GM21576 (cell line): ENCODE measurements around the gene GNAI2.
"Not testable (repeated sequence)": the region's sequence is repeated elsewhere in the genome, so short reads cannot be mapped to it uniquely, and the experiment has no call there.

Source experiments
- ATAC-seq: cut with Tn5 transposase; IDR thresholded peaks from one replicate; pipeline ENCODE4 v1.9.1; 2021; ENCODE audit warnings: mild to moderate bottlenecking, moderate library complexity; ENCODE audit not compliant: unreplicated experiment

Gene GNAI2

DNA sequence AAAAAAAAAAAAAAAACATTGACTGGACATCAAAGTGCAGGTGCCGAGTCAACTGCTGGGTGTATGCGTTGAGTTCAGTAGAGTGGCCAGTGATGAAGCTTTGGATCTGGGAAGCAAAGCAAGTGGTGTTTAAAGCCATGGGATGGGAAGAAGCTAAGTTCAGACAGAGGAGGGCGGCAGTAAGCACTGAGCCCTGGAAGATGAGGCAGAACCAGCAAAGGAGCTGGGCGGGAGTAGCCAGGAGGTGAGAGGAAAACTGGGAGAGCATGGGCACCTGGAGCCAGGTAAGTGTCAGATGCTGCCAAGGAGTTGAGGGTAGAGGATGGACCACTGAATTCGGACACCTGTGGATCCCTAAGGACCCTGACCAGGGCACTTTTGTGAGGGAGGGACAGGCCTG is 11.4 kb upstream of the GNAI2 start:
- no peak for ATAC-seq

DNA sequence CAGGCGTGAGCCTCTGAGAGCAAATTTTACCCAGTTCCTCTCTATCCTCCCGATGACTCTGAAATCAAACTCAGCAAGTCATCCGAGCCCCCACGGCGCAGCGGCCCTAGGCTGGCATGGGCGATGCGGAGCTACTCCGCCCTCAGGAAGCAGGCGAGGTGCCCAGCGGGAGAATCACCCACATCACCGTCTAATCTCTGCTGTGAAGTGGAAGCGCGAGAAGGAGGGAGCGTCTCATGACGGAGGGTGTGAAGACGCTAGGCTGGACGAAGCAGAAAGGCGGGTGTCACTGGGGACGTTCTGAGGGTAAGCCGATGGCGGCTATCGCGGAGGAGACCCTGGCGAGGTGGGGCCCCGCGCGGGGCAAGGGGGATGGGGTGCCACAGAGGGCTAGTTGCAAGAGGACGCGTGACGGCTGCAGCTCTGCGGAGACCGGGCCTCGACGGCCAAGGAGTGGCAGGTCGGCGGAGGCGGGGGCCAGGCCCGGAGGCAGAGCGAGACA is 9.1 kb upstream of the GNAI2 start:
- peak; percentile 18 for ATAC-seq

DNA sequence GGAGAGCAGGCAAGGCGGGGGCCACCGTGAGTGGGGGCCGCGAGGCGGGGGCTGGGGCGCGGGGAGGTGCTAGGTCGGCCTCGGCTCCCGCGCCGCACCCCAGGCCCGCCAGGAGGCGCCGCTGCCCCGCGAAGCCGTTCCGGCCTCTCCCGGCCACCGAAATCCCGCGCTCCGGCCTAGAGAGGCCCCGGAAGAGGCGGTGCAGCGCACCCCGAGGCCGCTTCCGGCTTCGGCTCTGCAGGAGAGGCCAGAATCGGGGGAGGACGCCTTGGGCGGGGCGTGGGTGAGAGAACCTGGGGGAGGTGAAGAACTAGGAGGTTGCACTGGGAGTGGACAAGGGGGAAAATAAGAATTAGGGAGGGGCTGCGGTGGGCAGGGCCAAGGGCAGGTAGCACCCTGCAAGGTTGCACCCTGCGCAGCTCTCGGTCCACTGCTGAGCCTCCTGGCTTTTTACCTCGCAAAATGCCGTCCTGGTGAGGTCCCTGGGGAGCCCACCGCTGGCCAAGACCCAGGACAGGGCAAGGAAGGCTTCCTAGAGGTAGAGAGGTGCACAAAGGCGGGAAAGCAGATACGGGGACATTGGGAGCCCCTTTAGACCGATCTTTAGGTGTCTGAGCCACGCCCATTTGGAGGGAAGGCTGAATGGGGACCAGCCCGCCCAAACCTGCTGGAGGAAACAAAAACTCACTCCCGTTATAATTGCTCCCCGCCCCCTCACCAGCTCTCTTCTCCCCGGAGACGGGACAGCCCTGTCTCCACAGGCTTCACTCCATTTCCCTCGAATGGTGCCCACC is 8.4 kb upstream of the GNAI2 start:
- peak; percentile 74 for ATAC-seq

DNA sequence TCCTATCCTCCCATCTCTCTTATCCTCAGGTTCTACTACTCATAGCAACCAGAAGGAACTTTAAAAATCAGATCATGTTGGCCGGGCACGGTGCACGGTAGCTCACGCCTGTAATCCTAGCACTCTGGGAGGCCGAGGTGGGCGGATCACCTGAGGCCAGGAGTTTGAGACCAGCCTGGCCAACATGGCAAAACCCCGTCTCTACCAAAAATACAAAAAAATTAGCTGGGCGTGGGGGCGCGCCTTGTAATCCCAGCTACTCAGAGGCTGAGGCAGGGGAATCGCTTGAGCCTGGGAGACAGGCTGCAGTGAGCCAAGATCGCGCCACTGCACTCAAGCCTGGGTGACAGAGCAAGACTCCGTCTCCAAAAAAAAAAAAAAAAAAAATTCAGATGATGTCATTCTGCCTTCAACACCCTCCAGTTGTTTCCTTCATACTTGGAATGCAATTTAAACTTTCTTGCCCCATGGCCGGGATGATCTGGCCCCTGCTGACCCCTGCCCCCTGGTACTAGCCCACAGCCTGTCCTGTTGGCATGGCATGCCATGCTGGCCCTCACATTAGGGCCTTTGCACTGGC is 7.7 kb upstream of the GNAI2 start:
- ATAC-seq, result not testable (repeated sequence)

DNA sequence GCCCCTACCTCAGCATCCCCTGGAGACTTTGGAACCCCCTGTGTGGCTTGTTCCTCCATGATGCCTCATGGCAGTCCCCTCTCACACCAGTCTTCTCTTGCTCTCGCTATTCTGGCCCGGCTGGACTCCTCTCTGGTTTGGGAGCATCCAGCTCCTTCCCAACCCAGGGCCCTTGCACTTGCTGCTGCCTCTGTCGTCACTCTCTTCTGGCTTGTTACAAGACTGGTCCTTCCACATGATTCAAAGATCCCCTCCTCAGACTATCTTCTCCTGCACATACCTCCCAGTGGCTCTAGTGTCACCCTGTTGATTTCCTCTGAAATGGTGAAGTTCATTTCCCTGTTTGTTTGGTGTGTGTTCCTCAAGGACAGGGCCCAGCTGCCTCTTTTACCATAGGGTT is 6.5 kb upstream of the GNAI2 start:
- ATAC-seq, result no peak

DNA sequence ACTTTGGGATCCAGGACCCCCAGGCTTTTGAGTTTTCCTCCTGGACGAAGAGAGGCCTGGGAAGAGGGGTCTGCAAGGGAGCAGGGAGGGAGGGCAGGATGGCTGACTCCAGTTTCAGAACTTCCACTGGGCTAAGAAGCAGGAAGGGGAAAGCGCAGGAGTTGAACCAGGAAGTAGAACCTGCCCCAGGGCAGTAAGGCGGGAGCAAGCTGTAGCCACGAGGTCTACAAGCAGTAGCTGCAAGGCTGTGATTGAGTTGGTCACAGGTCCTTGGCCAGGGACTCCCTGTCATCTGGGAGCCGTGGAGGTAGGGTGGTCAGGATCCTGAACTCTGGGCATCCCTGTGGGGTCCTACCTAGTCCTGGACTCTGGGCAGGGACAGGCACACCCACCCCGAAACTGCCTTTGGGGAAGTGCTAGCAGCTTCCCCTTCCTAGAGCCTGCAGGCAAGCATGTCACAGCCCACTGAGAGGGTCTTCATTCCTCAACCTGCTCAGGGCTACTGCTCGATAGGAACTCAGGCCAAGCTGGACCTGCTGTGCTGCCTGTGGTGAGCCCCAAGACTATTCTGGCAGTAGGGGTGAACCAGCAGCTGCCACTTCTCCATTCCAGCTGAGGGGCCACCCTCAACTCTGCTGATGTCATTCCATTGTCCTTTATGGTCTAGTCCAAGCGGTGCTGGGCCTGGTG is 5.8 kb upstream of the GNAI2 start:
- no peak for ATAC-seq

DNA sequence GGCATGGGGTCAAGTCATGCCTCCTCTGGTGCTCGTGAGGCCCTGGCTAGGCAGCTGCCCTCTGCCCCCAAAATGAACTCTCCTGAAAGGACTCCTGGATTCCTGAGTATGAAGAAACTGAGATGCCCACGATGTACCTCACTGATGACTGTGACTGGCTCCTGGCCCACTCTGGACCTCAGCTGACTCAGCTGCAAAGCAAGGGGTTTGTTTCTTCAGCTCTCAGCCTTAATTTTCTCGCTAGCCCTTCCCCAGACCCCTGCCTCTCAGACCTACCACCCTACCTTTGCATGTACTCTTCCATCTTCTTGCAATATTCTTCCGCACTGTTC is 5.2 kb upstream of the GNAI2 start:
- no peak for ATAC-seq

DNA sequence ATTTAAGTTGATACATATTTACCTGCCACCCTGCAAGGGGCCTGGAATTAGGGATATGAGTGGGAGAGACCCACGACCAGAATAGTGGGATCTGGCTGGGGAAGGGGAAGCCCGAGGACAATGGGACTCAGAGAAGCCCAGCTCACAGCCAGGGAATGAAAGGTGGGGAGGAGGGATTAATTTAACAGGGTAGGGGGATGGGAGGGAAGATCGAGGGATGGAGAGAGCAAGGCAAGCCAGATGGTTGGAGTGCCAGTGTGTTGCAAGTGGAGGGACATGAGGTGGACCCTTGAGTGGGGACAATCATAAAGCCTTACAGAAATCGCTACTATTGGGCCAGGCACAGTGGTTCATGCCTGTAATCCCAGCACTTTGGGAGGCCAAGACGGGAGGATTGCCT is 4.4 kb upstream of the GNAI2 start:
- no peak for ATAC-seq

DNA sequence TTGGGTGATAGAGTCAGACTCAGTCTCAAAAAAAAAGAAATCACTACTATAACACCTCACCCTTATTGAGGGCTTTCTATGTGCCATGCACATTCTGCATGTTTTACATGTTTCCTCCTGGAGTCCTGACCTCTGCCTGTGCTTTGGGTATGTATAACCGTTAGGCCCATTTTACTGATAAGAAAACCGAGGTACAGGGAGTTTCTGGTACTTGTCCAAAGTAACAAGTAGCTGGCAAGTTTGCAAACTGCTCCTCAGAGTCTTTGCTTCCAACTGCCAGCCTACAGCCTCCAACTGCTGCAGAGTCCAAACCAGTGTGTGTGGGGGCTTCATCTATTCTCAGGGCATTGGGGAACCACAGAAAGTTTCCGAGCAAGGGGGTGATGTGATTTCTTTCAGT is 3.7 kb upstream of the GNAI2 start:
- no peak for ATAC-seq

DNA sequence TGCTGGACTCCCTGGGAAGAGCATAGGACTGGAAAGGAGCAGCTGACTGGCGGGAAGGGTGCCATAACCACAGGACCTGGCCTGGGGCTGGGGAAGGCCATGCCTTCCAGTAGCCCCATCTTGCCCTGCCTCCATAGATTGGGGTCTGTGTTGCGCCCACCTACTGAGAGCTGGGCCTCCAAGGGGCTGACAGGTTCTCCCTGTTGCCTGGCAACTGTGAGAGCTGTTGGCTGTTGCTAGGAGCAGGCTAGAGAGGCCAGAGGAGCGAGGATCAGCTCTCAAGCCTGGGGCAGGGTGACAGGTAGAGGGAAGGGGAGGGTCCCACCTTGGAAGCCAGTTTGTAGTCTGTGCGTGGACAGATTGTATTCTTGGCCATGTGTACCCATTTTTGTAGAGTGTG is 2.8 kb upstream of the GNAI2 start:
- no peak for ATAC-seq

DNA sequence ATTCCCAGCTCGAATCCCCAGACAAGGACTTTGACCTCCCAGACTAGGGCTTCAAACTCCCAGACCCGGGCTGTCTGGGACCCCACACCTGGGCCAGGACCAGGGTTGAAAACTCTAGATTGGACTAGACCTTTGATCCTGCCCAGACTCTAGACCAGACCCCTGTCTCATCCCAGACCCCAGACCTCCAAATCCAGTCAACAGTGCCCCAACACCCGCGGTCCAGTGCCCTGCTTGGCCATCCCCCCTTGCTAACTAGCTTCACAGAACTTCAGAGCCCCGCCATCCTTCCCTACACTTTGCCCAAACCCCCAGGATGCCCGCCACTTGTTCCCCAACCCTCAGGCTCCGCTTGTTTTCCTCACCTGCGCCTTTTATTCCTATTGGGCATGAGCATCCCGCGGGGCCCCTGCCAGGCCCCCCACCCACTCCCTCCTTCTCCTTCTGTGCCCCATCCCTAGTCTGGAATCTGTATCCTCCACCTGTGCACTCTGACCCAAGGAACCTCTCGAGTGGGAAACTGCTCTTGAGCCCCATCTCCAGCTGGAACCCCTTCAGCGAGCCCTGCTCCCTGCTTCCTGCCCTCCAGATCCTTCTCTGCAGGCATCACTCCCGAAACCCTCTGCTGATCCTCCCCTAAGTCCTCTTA is 604 bp downstream of the GNAI2 start:
- ATAC-seq, result no peak

DNA sequence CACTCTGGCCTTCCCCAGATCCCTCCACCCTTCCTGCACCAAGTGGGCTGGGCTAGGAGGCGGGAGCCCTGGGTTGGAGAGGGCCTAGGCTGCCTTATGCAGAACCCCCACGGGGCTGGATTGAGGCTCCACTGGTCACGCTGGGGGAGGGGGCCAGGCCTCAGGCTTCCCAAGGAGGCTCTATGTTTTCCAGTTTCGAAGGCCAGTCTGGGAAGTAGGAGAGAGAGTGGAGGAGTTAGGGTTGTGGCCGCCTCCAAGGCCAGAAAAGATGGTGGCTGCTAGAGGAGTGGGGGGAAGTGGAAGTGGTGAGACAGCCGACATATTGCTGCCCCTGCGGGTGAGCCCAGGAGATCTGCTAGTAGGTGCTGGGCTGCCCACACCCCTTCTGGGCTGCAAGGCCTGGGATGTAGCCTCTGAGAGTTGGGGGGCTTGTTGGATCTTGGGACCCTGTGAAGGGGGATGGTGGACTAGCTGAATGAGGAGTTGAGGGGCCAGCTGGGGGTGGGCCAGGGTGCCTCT is 1.2 kb downstream of the GNAI2 start:
- no peak for ATAC-seq

DNA sequence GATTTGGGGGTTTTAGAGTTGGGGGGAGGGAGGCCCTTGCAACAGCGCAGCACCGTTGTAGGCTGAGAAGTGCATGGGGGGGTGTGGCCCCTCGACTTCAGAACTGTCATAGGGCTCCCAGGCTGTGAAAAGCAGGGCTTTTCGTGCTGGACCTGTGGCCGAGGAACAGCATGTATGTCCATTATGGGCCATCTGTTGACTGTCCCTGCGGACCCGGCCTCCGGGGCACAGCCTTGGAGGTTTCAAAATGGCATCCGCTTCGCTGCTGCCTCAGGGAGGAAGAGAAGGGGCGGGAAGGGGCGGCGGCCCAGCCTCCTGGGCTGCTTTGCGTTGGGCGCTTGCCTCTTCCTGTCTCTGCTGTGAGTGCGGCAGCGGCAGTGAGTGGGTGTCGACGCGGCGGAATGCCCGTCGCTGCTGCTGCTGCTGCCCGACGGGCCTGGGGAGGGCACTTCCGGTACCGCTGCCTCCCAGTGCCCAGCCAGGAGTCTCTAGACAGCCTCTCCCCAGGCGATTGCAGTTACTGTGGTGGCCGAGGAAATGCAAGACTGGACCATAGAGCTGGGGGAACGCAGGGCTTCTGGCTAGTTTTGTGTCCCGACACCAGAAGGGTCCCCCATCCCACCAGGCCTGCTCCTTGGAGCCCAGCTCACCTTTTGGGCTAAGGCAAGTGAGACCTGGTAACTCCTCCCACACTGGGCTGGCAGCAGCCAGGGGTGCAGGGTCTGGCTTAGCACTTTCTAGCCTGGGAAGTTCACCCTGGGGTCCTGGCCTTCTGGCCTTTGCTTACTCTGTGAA is 1.9 kb downstream of the GNAI2 start:
- ATAC-seq, result peak; percentile 26

DNA sequence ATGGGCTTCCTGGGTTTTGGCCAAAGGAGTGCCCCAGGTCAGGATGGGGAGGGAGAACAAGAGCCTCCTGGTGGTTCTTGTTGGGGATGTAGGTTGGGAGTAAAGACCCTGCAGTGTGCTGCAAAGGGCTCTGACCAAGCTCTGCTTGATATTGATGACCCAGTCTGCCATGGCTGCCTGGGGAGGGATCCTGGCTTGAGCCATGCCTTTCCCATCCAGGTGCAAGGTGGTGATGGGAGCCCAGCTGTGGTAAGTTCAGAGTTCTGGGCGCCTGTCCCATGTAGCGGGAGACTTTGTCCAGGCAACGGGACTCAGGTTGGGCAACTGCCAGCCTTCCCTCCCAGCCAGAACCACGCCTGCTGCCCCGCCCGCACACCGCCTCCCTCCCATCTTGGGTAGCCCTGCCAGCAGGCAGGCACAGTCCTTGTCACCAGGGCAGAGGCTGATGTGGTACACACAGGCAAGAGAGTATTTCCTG is 2.6 kb downstream of the GNAI2 start:
- no peak for ATAC-seq

DNA sequence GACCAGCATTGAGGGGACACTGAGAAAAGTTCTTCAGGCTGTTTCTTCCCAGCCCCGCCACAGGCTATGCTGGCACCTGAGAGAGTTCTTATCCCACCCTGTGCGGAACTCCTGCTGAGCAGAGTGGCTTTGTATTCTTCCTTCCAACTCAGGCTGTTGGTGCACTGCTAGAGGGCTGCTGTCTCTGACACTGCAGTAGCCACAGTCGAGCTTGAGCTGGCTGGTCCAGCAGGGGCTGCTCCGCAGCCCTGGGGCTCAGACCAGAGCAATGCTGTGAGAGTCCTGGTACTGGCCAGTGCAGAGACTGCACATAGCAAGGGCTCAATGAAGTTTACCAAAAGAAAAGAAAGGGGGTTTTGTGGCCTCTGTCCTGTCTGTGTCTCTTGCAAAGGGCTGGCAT is 3.6 kb downstream of the GNAI2 start:
- no peak for ATAC-seq

DNA sequence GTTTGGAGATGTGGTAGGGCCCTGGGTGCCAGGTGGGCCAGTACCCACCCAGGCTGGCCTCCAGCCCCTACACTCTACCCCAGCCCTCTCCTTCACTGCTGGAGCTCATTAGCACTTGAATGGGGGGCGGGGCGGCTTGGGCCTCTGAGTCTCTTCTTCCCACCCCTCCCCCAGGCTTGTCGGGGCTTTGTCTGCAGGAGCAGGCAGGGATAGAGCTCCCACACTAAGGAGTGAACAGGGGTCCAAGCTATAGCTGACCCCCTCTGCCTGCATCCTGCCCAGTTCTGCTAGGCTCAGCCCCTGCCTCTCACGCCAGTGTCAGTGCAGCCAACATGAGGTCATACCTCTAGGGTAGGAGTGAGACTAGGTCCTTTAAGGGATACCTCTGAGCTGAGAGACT is 5.2 kb downstream of the GNAI2 start:
- ATAC-seq, result no peak

DNA sequence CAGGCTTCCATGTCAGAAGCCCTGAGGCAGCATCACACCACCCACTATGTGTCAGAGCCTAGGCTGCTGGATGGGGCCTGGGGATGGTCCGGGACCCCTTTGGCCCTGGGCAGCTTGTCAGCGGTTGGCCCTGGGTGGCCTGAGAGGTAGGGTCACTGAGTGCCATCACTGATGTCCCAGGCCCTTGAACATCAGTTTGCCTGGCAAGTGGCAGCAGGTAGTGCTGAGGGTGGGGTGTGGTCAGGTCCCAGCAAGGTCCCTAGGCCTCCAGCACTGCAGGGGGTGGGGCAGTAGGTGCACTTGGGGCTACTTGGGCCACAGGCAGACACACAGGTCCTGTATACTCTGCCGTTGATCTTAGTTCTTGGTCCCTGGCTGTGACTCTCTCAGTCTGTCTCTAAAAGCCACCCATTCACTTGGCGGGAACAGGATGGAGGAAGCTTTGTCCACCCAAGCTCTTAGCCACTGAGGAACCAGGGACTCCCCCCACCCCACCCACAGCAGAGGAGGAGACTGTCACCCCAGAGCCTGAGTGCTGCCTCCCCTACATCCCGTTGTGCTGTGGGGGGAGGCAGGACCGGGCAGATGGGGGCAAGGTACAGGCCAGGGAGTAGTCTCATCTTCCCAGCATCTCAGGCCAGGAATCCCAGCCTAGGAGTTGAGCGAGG is 5.8 kb downstream of the GNAI2 start:
- no peak for ATAC-seq

DNA sequence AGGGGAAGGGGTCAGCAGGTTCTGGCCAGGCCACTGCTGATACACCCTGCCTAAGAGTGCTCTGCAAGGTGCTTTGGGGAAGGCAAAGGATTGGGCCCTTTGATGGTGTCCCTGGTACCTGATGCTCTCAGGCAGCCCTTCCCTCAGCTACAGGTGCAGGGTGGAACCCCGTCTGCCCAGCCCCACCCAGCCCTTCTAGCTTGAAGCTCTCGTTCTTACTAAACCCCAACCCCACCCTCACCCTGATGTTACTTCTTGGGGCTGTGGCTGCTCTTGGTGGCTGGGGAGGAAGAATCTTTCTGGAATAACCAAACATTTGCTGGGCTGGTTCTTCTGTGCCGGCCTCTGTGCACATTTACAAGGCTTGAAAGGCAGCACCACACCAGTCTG is 6.4 kb downstream of the GNAI2 start:
- ATAC-seq, result no peak

DNA sequence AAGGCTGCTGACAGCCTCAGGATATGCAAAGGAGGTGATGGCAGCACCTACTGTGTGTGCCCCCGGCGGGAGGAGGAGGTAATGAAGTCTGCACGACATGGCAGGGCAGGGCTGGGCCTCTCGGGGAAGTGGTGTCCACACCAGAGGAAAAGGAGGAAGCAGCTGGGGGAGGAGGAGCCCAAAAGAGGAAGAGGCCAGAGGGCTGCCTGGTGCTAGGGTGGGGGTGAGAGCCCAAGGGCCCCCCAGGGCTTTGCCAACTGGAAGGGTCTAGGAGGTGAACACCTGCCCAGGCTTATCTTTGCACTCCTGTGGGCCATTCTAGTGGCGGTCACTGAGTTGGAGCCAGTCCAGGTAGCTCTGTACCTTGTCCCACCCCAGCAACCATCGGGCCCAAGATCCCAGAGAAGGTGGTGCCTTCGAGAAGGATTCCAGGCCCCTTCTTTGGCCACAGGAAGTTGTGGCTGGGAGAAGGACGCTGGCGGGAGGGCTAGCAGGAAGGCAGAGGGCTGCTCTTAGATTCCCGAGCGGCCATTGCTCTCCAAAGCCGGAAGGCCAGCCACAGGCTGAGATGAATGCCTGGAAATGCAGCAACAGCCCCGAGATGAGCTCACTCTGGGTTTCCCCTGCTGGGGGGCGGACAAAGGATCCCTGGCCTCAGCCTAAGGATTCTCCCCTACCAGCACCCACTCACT is 7.0 kb downstream of the GNAI2 start:
- no peak for ATAC-seq

DNA sequence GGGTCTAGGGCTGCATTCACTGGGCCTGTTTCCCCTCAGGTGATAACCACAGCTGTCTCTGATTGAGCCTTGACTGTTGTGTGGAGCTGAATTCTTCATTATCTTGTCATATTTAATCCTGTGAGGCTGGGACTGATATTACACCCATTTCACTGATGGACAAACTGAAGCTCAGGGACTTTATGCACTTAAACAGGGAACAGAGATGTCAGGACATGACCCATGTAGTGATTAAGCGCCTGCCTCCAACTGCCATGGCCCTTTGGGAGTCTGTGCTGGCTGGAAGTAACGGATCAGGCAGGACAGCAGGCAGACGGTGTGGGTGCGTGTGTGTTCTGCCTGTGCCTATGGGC is 7.5 kb downstream of the GNAI2 start:
- ATAC-seq, result no peak
